ENCODE results near the gene MAOA.
"Not testable (repeated sequence)": the region's sequence is repeated elsewhere in the genome, so short reads cannot be mapped to it uniquely, and the experiment has no call there.

MAOA gene

GRCh38 chrX:43656005-43656494 is at the start of gene MAOA:
MAOA (plus strand) TSS chrX:43656299; CDS start chrX:43656342, 43 bp downstream.
- no peak for DNase-seq

GRCh38 chrX:43612400-43612799 is 43.7 kb upstream of the MAOA start:
- no peak for DNase-seq

- DNase-seq: no peak
Observed at GRCh38 chrX:43615660-43616059, 40.4 kb upstream of the MAOA start.

- DNase-seq: no peak
Observed at GRCh38 chrX:43618366-43619205, 37.5 kb upstream of the MAOA start.

- DNase-seq: not testable (repeated sequence)
Observed at GRCh38 chrX:43619861-43620260, 36.2 kb upstream of the MAOA start.

GRCh38 chrX:43627147-43627546 is 29.0 kb upstream of the MAOA start:
- DNase-seq: no peak

- no peak for DNase-seq
Observed at GRCh38 chrX:43627669-43628068, 28.4 kb upstream of the MAOA start.

GRCh38 chrX:43629229-43629628 is 26.9 kb upstream of the MAOA start:
- DNase-seq: no peak

- DNase-seq: no peak
Observed at GRCh38 chrX:43631841-43632240, 24.3 kb upstream of the MAOA start.

GRCh38 chrX:43633081-43633480 is 23.0 kb upstream of the MAOA start:
- DNase-seq: no peak

- DNase-seq: no peak
Observed at GRCh38 chrX:43633757-43634156, 22.3 kb upstream of the MAOA start.

- DNase-seq: no peak
Observed at GRCh38 chrX:43640482-43640881, 15.6 kb upstream of the MAOA start.

GRCh38 chrX:43641691-43642090 is 14.4 kb upstream of the MAOA start:
- no peak for DNase-seq

GRCh38 chrX:43643201-43643600 is 12.9 kb upstream of the MAOA start:
- DNase-seq: no peak

GRCh38 chrX:43643662-43644061 is 12.4 kb upstream of the MAOA start:
- DNase-seq: no peak

- peak; percentile 57 for DNase-seq
Observed at GRCh38 chrX:43644124-43644701, 11.9 kb upstream of the MAOA start.

- no peak for DNase-seq
Observed at GRCh38 chrX:43646800-43647199, 9.3 kb upstream of the MAOA start.

- peak; percentile 90 for DNase-seq
Observed at GRCh38 chrX:43654431-43655150, 1.5 kb upstream of the MAOA start.

- DNase-seq: peak; percentile 21
Observed at GRCh38 chrX:43655151-43656004, 721 bp upstream of the MAOA start.

GRCh38 chrX:43657671-43658070 is 1.6 kb downstream of the MAOA start:
- no peak for DNase-seq

GRCh38 chrX:43661521-43662240 is 5.6 kb downstream of the MAOA start:
- no peak for DNase-seq

- DNase-seq: no peak
Observed at GRCh38 chrX:43663173-43663572, 7.1 kb downstream of the MAOA start.

Measured in fibroblast of skin of right biceps (primary cell).